ENCODE results near the gene CHCHD3.
"Not testable (repeated sequence)": the region's sequence is repeated elsewhere in the genome, so short reads cannot be mapped to it uniquely, and the experiment has no call there.

The CHCHD3 gene

GRCh38 chr7:132942701-132943100, 139.2 kb downstream of the CHCHD3 start:
- DNase-seq: no peak

GRCh38 chr7:132941905-132942304, 140.0 kb downstream of the CHCHD3 start:
- no peak for DNase-seq

- DNase-seq: no peak
Observed at GRCh38 chr7:132941428-132941827, 140.5 kb downstream of the CHCHD3 start.

- no peak for DNase-seq
Observed at GRCh38 chr7:132940084-132940483, 141.8 kb downstream of the CHCHD3 start.

GRCh38 chr7:132939495-132939894, 142.4 kb downstream of the CHCHD3 start:
- no peak for DNase-seq

GRCh38 chr7:132937286-132937685, 144.6 kb downstream of the CHCHD3 start:
- no peak for DNase-seq

GRCh38 chr7:132935608-132936007, 146.3 kb downstream of the CHCHD3 start:
- no peak for DNase-seq

- DNase-seq: no peak
Observed at GRCh38 chr7:132934017-132934416, 147.9 kb downstream of the CHCHD3 start.

GRCh38 chr7:132933072-132933458, 148.8 kb downstream of the CHCHD3 start:
- no peak for DNase-seq

GRCh38 chr7:132932296-132933071, 149.4 kb downstream of the CHCHD3 start:
- no peak for DNase-seq

- DNase-seq: no peak
Observed at GRCh38 chr7:132930881-132931280, 151.0 kb downstream of the CHCHD3 start.

GRCh38 chr7:132929944-132930343, 151.9 kb downstream of the CHCHD3 start:
- DNase-seq: not testable (repeated sequence)

GRCh38 chr7:132919771-132920170, 162.1 kb downstream of the CHCHD3 start:
- DNase-seq: no peak

- DNase-seq: no peak
Observed at GRCh38 chr7:132915647-132916046, 166.2 kb downstream of the CHCHD3 start.

GRCh38 chr7:132910657-132911056, 171.2 kb downstream of the CHCHD3 start:
- DNase-seq: no peak

GRCh38 chr7:132907380-132907940, 174.4 kb downstream of the CHCHD3 start:
- no peak for DNase-seq

- DNase-seq: no peak
Observed at GRCh38 chr7:132906193-132906835, 175.6 kb downstream of the CHCHD3 start.

- not testable (repeated sequence) for DNase-seq
Observed at GRCh38 chr7:132905136-132905535, 176.8 kb downstream of the CHCHD3 start.

- no peak for DNase-seq
Observed at GRCh38 chr7:132904209-132904608, 177.7 kb downstream of the CHCHD3 start.

- not testable (repeated sequence) for DNase-seq
Observed at GRCh38 chr7:132902294-132902693, 179.6 kb downstream of the CHCHD3 start.

- no peak for DNase-seq
Observed at GRCh38 chr7:132901241-132901640, 180.6 kb downstream of the CHCHD3 start.

- no peak for DNase-seq
Observed at GRCh38 chr7:132899833-132900232, 182.1 kb downstream of the CHCHD3 start.

GRCh38 chr7:132898641-132899175, 183.2 kb downstream of the CHCHD3 start:
- not testable (repeated sequence) for DNase-seq
